Sigmoid colon (tissue), 3 donors: Measurements from ENCODE around the gene TNPO1.

ENCODE experiments used
- POLR2A ChIP-seq, 2 donors: fragments of 450-650 bp; IDR thresholded peaks; one replicate each; pipeline ENCODE4 v1.6.1; 2016; ENCODE audit warnings: antibody characterized with exemption in 2 of 2, mild to moderate bottlenecking in 2 of 2, moderate library complexity in 2 of 2
- TF ChIP-seq, protein P1 (sequence below), 4 experiments: fragments of 450-650 bp in 3 of 4; fragments of 200-600 bp in 1 of 4; IDR thresholded peaks; one replicate each; pipeline ENCODE4 v1.5.1; 2016 to 2019; ENCODE audit warnings: antibody characterized with exemption in 4 of 4, mild to moderate bottlenecking in 3 of 4, moderate library complexity in 2 of 4

DNA sequence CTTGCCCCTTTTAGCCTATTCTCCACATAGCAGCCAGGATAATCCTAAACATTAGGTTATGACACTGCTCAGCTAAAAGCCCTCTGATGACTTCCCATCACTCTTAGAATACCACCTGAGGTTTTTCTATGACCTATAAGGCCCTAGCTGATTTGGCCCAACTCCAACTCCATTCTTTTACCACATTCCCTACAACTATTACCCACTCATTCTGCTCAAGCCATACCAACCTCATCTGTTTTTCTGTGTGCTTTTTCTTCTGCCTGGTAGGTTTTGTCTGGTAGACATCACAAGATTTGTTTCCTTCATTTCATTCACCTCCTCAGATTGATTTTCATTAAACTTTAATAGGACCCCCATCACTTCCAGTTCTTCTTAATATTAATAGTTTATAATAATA, 126.8 kb downstream of the TNPO1 start:
- TF ChIP-seq, protein P1, sequence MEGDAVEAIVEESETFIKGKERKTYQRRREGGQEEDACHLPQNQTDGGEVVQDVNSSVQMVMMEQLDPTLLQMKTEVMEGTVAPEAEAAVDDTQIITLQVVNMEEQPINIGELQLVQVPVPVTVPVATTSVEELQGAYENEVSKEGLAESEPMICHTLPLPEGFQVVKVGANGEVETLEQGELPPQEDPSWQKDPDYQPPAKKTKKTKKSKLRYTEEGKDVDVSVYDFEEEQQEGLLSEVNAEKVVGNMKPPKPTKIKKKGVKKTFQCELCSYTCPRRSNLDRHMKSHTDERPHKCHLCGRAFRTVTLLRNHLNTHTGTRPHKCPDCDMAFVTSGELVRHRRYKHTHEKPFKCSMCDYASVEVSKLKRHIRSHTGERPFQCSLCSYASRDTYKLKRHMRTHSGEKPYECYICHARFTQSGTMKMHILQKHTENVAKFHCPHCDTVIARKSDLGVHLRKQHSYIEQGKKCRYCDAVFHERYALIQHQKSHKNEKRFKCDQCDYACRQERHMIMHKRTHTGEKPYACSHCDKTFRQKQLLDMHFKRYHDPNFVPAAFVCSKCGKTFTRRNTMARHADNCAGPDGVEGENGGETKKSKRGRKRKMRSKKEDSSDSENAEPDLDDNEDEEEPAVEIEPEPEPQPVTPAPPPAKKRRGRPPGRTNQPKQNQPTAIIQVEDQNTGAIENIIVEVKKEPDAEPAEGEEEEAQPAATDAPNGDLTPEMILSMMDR (IDR thresholded peaks at IDR 0.05): no peak
- TF ChIP-seq POLR2A (IDR thresholded peaks at IDR 0.05): no peak
